ENCODE results near the gene ITIH3. TPM values are rescaled to one million over a fixed set of nuclear protein-coding genes. Genes with fewer than 3 reads are reported as not detected.

ITIH3 gene
- total and polyA plus RNA-seq, 2 of the 8 experiments (the other 6 are each of a cell fraction or from before 2014, with no cell fraction given), result not detected

DNA sequence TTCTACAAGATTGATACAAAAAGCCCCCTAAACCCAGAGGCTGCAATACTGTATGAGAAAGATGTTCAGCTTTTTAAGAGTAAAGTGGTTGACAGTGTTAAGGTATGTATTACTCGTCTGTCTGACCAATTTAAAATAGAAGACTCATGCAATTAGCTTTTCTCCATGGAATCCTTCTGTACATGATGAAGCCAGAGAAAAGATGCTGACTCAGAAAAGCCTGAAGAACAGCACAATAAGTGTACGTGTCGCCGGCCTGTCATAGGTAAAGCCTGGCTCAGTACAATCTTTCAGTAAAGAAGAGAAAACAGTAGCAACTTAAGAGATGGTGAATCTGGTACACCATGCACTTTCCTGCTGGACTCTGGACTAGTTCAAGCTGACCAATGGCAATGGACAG is 40.2 kb upstream of the ITIH3 start (continued):
- TF ChIP-seq JUN (IDR thresholded peaks at IDR 0.05; ENCODE audit: low read depth, low read length) (no peak), SIRT6 (IDR thresholded peaks at IDR 0.05; ENCODE audit: low read length) (no peak), POLR2AphosphoS5 (IDR thresholded peaks at IDR 0.05; ENCODE audit: low read depth, low read length) (no peak), KDM1A (IDR thresholded peaks at IDR 0.05; ENCODE audit: borderline replicate concordance, low read length) (no peak)
- TF ChIP-seq, protein P1, sequence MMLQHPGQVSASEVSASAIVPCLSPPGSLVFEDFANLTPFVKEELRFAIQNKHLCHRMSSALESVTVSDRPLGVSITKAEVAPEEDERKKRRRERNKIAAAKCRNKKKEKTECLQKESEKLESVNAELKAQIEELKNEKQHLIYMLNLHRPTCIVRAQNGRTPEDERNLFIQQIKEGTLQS (IDR thresholded peaks at IDR 0.05; ENCODE audit: insufficient read depth, low read depth, low read length), result no peak
